ENCODE measurements around the gene DNMT1.

- TF ChIP-seq POLR2AphosphoS5 (IDR thresholded peaks at IDR 0.05; ENCODE audit: borderline replicate concordance, low read depth, low read length) (0 out of 2 replicates have a peak, but pooled peaks have one; percentile 9), FOXP2 (optimal IDR thresholded peaks at IDR 0.05; ENCODE audit: control extremely low read depth, extremely low read length, insufficient read depth) (no peak)
Observed at GRCh38 chr19:10114651-10115391, 79.9 kb downstream of the DNMT1 start.
